Stimulated activated naive B cell treated with anti-CD40 and anti-IgM and Interleukin-4, amounts not matched to agents 10 μg/mL and 1 μg/mL and 100 μg/mL, for 72 hours (primary cell): ENCODE results near the gene FYB1.
A peak's percentile ranks its signal among the peaks of the same experiment; 100 is the strongest.

Experiments
- ATAC-seq, 2 donors: fragments of 150-1000 bp; cut with Tn5 transposase; replicated peaks; 2 replicates each; pipeline ENCODE4 v1.10.0; 2021; ENCODE audit warnings: moderate library complexity in 1 of 2
- DNase-seq: peaks from one replicate; pipeline ENCODE4 v3.0.0; 2021
- H3K27ac Mint-ChIP-seq: one replicate; pipeline ENCODE4 v1.8.0; 2022; ENCODE audit warnings: mild to moderate bottlenecking, mixed read lengths
- H3K27me3 Mint-ChIP-seq, 2 donors: one replicate each; pipeline ENCODE4 v1.8.0; 2022; ENCODE audit warnings: mixed read lengths in 2 of 2
- H3K36me3 Mint-ChIP-seq, 2 donors: one replicate each; pipeline ENCODE4 v1.8.0; 2022; ENCODE audit warnings: mixed read lengths in 2 of 2, mild to moderate bottlenecking in 1 of 2
- H3K4me1 Mint-ChIP-seq, 2 donors: one replicate each; pipeline ENCODE4 v1.8.0; 2022; ENCODE audit warnings: mixed read lengths in 2 of 2, mild to moderate bottlenecking in 1 of 2
- H3K4me3 Mint-ChIP-seq, 2 donors: one replicate each; pipeline ENCODE4 v1.8.0; 2022; ENCODE audit warnings: mild to moderate bottlenecking in 2 of 2, mixed read lengths in 2 of 2, moderate library complexity in 1 of 2
- H3K9me3 Mint-ChIP-seq, 2 donors: one replicate each; pipeline ENCODE4 v1.8.0; 2022; ENCODE audit warnings: mixed read lengths in 2 of 2, mild to moderate bottlenecking in 1 of 2

FYB1 gene

DNA sequence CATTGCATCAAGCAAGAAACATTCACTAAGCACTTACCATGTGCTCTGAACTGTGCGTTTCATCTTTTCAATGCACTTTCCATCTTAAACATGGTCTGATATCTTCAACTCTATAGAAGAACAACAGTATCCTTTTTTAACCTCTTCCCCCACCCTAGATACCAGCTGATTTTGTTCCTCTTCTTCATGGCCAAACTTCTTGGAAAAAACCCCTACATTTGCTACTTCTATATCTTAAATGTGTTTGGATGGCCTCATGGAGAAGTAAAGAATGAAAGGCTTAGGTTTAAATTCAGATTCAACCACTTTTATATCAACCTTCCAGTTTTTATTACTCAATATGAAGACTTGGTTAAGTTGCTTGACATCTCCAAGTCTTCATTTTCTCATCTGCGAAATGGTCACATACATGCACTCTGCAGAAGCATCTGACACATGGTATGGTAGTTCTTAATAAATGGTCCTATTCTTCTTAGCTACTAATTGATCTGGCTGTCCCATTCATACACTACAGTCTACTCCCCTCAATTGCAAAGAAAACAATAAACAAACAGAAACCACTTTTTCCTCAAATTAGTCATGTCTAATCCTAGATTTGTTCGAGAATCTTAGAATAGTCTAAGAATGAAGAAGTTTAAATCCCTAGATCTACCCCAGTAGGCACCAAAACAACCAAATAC lies 59.4 kb downstream of the FYB1 start:
- no peak overlapping the region for H3K4me3 Mint-ChIP-seq
- H3K27ac Mint-ChIP-seq: no peak overlapping the region
- no peaks in the 10 kb centered on the region for H3K36me3 Mint-ChIP-seq
- DNase-seq (no peak), ATAC-seq (no peak)
- peaks cover 4 to 16% of the 10 kb centered on the region in 2 donors for H3K4me1 Mint-ChIP-seq
- no peaks in the 10 kb centered on the region for H3K27me3 Mint-ChIP-seq
- H3K9me3 Mint-ChIP-seq: no peaks in the 10 kb centered on the region

GRCh38 chr5:39158786-39159185 lies 60.6 kb downstream of the FYB1 start:
- no peak overlapping the region for H3K4me3 Mint-ChIP-seq
- H3K27me3 Mint-ChIP-seq: no peaks in the 10 kb centered on the region
- H3K27ac Mint-ChIP-seq: no peak overlapping the region
- ATAC-seq (no peak), DNase-seq (no peak)
- no peaks in the 10 kb centered on the region for H3K36me3 Mint-ChIP-seq
- H3K9me3 Mint-ChIP-seq: no peaks in the 10 kb centered on the region
- H3K4me1 Mint-ChIP-seq: peaks cover 2 to 7% of the 10 kb centered on the region in 2 donors

DNA sequence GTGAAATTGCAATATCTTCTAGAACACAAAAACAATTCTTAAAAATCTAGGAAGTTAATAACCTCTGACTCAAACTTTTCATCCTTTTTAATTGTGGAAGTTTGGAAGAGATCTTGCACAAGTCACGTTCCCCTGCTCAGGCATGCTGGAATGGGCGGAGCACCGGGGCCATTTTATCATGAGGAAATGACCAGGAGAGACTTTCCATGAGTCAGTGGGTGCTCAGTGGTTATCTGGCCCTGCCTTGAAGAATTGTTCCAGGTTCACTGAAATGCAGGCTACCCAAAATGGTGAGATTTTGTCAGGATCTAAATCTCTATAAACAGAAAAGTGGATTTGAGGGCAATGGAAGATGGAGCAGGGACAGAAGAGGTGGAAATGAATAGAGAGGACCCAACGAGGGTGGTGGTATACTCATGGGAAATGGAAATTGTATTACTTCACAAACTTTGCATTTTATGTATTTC lies 61.2 kb downstream of the FYB1 start:
- no peak for DNase-seq
- no peak overlapping the region for H3K27ac Mint-ChIP-seq
- peaks cover 2 to 8% of the 10 kb centered on the region in 2 donors for H3K4me1 Mint-ChIP-seq
- ATAC-seq: no peak
- H3K4me3 Mint-ChIP-seq: no peak overlapping the region
- no peaks in the 10 kb centered on the region for H3K27me3 Mint-ChIP-seq
- no peaks in the 10 kb centered on the region for H3K9me3 Mint-ChIP-seq
- no peaks in the 10 kb centered on the region for H3K36me3 Mint-ChIP-seq

DNA sequence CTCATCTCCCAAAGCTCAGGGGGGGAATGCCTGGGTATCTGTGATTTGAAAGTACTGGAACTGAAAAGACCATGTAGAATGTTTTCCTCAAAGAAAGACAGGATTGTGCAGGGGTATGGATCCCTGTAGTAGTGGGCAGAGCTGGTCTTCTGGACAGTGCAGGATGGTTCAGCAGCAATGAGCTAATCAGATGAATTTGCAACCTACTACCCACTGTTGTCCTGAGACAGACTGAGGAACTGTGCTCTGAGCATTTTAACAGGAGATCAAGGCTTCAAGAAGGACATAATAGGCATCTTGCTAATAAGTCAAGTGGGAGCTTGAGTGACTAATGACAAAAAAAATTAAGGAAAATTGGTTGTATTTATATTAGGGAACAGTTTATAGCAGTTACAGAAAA lies 61.7 kb downstream of the FYB1 start:
- Mint-ChIP-seq H3K9me3 (no peaks in the 10 kb centered on the region), H3K4me3 (no peak overlapping the region), H3K27me3 (no peaks in the 10 kb centered on the region), H3K36me3 (no peaks in the 10 kb centered on the region), H3K4me1 (peaks cover 4 to 13% of the 10 kb centered on the region in 2 donors), H3K27ac (no peak overlapping the region)
- DNase-seq (no peak), ATAC-seq (no peak)

DNA sequence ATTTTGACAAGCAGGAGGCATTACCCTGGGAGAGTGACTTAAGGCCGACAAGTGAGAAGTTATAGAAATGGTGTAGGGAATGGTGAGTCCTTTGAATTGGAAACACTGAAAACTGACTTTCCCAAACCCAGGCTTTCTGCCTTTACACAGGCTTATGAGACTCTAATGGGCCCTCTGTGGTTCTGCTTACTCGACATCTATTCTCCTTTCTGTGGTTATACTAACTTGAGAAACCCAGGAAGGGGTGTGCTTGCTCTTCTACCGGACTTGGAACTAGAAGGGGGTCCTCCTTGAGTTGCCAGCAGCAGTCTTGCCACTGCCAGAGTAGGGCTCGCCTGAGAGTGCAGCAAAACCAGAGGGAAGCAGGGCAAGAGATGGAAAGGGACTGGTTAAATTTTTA lies 63.3 kb downstream of the FYB1 start:
- ATAC-seq (no peak), DNase-seq (no peak)
- Mint-ChIP-seq H3K27me3 (no peaks in the 10 kb centered on the region), H3K36me3 (no peaks in the 10 kb centered on the region), H3K4me3 (no peak overlapping the region), H3K27ac (no peak overlapping the region), H3K4me1 (peaks cover 12 to 29% of the 10 kb centered on the region in 2 donors), H3K9me3 (no peaks in the 10 kb centered on the region)

DNA sequence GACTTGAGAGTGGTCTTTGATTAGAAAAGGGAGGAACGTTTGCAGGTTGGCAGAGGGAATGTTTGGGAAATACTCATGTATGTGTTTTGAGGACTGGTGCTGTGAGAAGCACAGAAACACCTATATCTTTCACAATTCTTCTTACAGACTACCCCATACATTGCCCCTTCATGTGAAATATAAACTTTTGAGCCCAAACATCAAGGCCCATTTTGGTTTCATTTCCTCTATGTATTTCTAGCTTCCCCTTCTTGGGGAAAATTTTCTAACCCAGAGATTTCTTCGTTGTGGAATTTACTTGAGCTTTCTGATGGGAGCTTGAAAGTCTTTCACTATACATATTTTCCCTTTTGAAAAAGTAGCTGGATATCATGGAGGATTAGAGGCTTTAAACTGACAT lies 67.6 kb downstream of the FYB1 start:
- Mint-ChIP-seq H3K27ac (no peak overlapping the region), H3K9me3 (no peaks in the 10 kb centered on the region), H3K27me3 (no peaks in the 10 kb centered on the region), H3K4me3 (no peak overlapping the region), H3K4me1 (peaks cover 19 to 43% of the 10 kb centered on the region in 2 donors), H3K36me3 (no peaks in the 10 kb centered on the region)
- peak; percentile 67 to 69 for ATAC-seq
- DNase-seq: no peak

DNA sequence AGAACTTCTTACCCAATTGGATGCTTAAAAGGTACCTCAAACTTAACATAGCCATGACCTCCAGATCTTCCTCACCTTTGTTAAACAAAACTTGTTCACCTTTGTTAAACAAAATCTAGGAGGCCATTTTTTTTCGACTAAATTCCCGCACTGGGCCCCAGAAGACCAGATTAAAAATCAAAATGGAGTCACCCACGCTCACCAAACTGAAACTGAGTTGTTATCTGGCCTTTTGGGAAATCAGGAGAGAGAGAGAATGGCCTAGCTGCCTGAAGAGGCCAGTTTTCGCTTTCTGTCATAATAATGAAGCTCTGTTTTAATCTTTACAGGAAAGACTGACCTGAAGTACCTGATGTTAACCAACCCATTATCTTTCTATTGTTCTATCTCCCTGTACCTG lies 69.4 kb downstream of the FYB1 start:
- Mint-ChIP-seq H3K4me3 (no peak overlapping the region), H3K27me3 (no peaks in the 10 kb centered on the region), H3K36me3 (no peaks in the 10 kb centered on the region), H3K27ac (no peak overlapping the region), H3K4me1 (peaks cover 17 to 39% of the 10 kb centered on the region in 2 donors), H3K9me3 (no peaks in the 10 kb centered on the region)
- ATAC-seq (no peak), DNase-seq (no peak)

DNA sequence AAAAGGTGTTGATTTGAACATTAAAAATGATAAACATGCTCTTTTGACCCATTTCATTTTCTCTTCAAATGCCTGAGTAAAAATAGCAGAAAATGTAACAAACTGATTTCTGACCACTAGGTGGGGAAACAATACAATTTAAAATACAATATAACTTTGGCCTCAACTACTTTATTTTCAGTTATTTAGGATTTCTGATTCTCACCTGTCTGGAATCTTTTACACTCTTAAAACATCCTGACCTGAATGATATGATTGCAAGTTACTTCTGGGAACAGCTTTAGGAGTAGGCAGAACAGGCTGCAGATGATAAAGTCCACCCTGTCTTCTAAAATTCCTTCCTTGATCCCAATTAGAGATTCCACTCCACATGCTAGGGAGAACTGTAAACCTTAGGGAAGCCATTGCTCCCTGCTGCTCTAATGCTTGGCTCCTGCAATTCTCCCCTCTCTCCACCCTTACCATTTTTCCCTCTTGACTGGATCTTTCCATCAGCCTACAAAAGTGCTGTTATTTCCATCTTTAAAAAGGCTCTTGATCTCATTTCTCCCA lies 70.3 kb downstream of the FYB1 start:
- no peaks in the 10 kb centered on the region for H3K36me3 Mint-ChIP-seq
- no peak overlapping the region for H3K4me3 Mint-ChIP-seq
- ATAC-seq (no peak), DNase-seq (no peak)
- H3K27me3 Mint-ChIP-seq: no peaks in the 10 kb centered on the region
- H3K9me3 Mint-ChIP-seq: no peaks in the 10 kb centered on the region
- H3K27ac Mint-ChIP-seq: no peak overlapping the region
- H3K4me1 Mint-ChIP-seq: peaks cover 17 to 38% of the 10 kb centered on the region in 2 donors

GRCh38 chr5:39146831-39147540 lies 72.4 kb downstream of the FYB1 start:
- ATAC-seq: no peak
- H3K4me3 Mint-ChIP-seq: no peak overlapping the region
- peaks cover 12 to 24% of the 10 kb centered on the region in 2 donors for H3K4me1 Mint-ChIP-seq
- no peaks in the 10 kb centered on the region for H3K27me3 Mint-ChIP-seq
- no peaks in the 10 kb centered on the region for H3K36me3 Mint-ChIP-seq
- H3K9me3 Mint-ChIP-seq: no peaks in the 10 kb centered on the region
- no peak for DNase-seq
- no peak overlapping the region for H3K27ac Mint-ChIP-seq

- no peak for ATAC-seq
- Mint-ChIP-seq H3K27ac (no peak overlapping the region), H3K4me3 (no peak overlapping the region), H3K36me3 (no peaks in the 10 kb centered on the region), H3K4me1 (no peaks in the 10 kb centered on the region), H3K27me3 (no peaks in the 10 kb centered on the region), H3K9me3 (no peaks in the 10 kb centered on the region)
- no peak for DNase-seq
These were observed 76.1 kb downstream of the FYB1 start for GRCh38 chr5:39143151-39143860.

GRCh38 chr5:39140558-39141168 lies 78.7 kb downstream of the FYB1 start:
- H3K27me3 Mint-ChIP-seq: no peaks in the 10 kb centered on the region
- H3K9me3 Mint-ChIP-seq: no peaks in the 10 kb centered on the region
- no peaks in the 10 kb centered on the region for H3K36me3 Mint-ChIP-seq
- ATAC-seq (no peak), DNase-seq (no peak)
- H3K27ac Mint-ChIP-seq: no peak overlapping the region
- no peaks in the 10 kb centered on the region for H3K4me1 Mint-ChIP-seq
- H3K4me3 Mint-ChIP-seq: no peak overlapping the region

GRCh38 chr5:39138892-39139291 lies 80.5 kb downstream of the FYB1 start:
- Mint-ChIP-seq H3K9me3 (no peaks in the 10 kb centered on the region), H3K27me3 (no peaks in the 10 kb centered on the region), H3K4me3 (no peak overlapping the region), H3K36me3 (no peaks in the 10 kb centered on the region), H3K4me1 (no peaks in the 10 kb centered on the region), H3K27ac (no peak overlapping the region)
- DNase-seq (no peak), ATAC-seq (no peak)

DNA sequence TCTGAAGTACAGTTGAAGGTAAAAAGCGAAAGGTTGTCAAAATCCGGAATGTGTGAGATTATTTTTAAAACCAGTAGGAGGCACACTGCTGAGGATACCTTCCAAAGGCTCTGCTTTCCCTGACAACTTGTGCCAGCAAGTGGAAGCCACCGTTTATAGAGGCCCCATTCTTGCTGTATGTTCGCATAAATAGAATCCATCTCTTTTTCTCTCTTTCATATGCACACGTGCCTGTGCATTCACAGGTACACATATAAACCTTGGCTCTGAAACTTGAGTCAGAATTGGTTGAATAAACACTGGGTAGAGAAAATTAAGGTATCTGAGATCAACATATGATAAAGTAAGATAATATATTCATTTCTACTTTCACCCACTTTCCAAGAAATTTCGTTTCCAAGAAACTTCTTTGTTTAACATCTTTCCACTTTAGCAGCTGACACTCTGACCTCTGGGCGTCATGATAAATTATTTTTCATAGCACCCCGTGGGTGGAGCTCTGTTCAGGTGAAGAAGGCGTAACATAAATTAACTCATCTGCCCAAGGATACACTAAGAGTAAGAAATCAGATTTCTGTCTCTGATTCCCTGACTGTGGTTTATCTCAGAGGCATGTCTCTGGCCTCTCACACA lies 81.4 kb downstream of the FYB1 start:
- Mint-ChIP-seq H3K27me3 (no peaks in the 10 kb centered on the region), H3K27ac (no peak overlapping the region), H3K36me3 (no peaks in the 10 kb centered on the region), H3K4me1 (no peaks in the 10 kb centered on the region), H3K4me3 (no peak overlapping the region), H3K9me3 (no peaks in the 10 kb centered on the region)
- no peak for ATAC-seq
- DNase-seq: no peak

- ATAC-seq: no peak
- Mint-ChIP-seq H3K9me3 (no peaks in the 10 kb centered on the region), H3K4me1 (no peaks in the 10 kb centered on the region), H3K27ac (no peak overlapping the region), H3K36me3 (no peaks in the 10 kb centered on the region), H3K4me3 (no peak overlapping the region), H3K27me3 (no peaks in the 10 kb centered on the region)
- DNase-seq: no peak
These were observed 82.0 kb downstream of the FYB1 start for GRCh38 chr5:39137391-39137790.
